Measurements from ENCODE around the gene TRABD2B. TPM values are rescaled to one million over a fixed set of nuclear protein-coding genes. Genes with fewer than 3 reads are reported as not detected.

The TRABD2B gene
- polyA plus RNA-seq, 1 experiment = not detected

GRCh38 chr1:47731730-47732129 is 265.5 kb downstream of the TRABD2B start:
- TF ChIP-seq, protein P1, sequence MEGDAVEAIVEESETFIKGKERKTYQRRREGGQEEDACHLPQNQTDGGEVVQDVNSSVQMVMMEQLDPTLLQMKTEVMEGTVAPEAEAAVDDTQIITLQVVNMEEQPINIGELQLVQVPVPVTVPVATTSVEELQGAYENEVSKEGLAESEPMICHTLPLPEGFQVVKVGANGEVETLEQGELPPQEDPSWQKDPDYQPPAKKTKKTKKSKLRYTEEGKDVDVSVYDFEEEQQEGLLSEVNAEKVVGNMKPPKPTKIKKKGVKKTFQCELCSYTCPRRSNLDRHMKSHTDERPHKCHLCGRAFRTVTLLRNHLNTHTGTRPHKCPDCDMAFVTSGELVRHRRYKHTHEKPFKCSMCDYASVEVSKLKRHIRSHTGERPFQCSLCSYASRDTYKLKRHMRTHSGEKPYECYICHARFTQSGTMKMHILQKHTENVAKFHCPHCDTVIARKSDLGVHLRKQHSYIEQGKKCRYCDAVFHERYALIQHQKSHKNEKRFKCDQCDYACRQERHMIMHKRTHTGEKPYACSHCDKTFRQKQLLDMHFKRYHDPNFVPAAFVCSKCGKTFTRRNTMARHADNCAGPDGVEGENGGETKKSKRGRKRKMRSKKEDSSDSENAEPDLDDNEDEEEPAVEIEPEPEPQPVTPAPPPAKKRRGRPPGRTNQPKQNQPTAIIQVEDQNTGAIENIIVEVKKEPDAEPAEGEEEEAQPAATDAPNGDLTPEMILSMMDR (IDR thresholded peaks at IDR 0.05; ENCODE audit: low read depth, low read length) = no peak
- Histone ChIP-seq H3K27ac (ENCODE audit: low read depth, low read length) (no peak overlapping the region), H3K27me3 (ENCODE audit: control insufficient read depth, insufficient read depth, low read length) (peaks cover 7% of the 10 kb centered on the region), H3K4me3 (ENCODE audit: low read depth, low read length) (no peak overlapping the region), H3K9me3 (ENCODE audit: control insufficient read depth, insufficient read depth, low read length) (no peaks in the 10 kb centered on the region)
- no peak for DNase-seq (ENCODE audit: low read depth, low spot score)
- CTCF ChIA-PET = interaction anchor here (0.6 to 1.7 kb wide), 2 partner anchors 293 to 298 kb away, joined by 3 to 8 read pairs; no protein-coding TSS in a partner anchor
- POLR2A ChIA-PET = no interaction called here

GRCh38 chr1:47729685-47730084 is 267.5 kb downstream of the TRABD2B start:
- H3K27ac ChIP-seq (ENCODE audit: low read depth, low read length) = no peak overlapping the region
- CTCF ChIA-PET = interaction anchor here (5.8 kb wide), 1 partner anchor 295 kb away, joined by 243 read pairs; the partner anchor contains the start of gene FOXD2
- peaks cover 18% of the 10 kb centered on the region for H3K27me3 ChIP-seq (ENCODE audit: control insufficient read depth, insufficient read depth, low read length)
- POLR2A ChIA-PET = no interaction called here
- H3K9me3 ChIP-seq (ENCODE audit: control insufficient read depth, insufficient read depth, low read length) = no peaks in the 10 kb centered on the region
- H3K4me3 ChIP-seq (ENCODE audit: low read depth, low read length) = no peak overlapping the region
- DNase-seq (ENCODE audit: low read depth, low spot score) = no peak
- TF ChIP-seq, protein P1 (IDR thresholded peaks at IDR 0.05; ENCODE audit: low read depth, low read length) = no peak

DNA sequence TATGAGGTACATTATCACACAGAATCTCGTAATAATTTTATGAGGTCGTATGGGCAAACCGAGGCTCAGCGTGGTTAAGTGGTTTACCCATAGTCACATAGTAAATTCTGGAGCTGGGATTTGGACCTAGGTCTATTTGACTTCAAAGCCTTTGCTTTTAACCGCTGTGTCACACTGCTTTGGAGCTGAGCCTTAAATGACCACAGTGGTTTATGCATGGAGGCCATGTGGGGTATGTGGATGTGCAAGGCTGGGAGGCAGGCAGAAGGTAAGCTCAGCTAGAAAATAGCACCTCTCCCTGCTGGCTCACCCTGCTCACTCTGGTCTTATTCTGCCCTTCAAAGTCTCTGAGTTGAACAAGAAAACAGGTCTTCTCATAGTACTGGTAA is 269.5 kb downstream of the TRABD2B start:
- Histone ChIP-seq H3K27ac (ENCODE audit: low read depth, low read length) (no peak overlapping the region), H3K4me3 (ENCODE audit: low read depth, low read length) (no peak overlapping the region), H3K27me3 (ENCODE audit: control insufficient read depth, insufficient read depth, low read length) (peaks cover 27% of the 10 kb centered on the region), H3K9me3 (ENCODE audit: control insufficient read depth, insufficient read depth, low read length) (no peaks in the 10 kb centered on the region)
- no peak for DNase-seq (ENCODE audit: low read depth, low spot score)
- CTCF ChIA-PET = interaction anchor here (0.7 to 5.8 kb wide), 11 partner anchors 10 to 548 kb away, joined by 3 to 243 read pairs (median 30); partner anchors contain the start of gene FOXD2
- POLR2A ChIA-PET = no interaction called here
- TF ChIP-seq, protein P1 (IDR thresholded peaks at IDR 0.05; ENCODE audit: low read depth, low read length) = no peak

DNA sequence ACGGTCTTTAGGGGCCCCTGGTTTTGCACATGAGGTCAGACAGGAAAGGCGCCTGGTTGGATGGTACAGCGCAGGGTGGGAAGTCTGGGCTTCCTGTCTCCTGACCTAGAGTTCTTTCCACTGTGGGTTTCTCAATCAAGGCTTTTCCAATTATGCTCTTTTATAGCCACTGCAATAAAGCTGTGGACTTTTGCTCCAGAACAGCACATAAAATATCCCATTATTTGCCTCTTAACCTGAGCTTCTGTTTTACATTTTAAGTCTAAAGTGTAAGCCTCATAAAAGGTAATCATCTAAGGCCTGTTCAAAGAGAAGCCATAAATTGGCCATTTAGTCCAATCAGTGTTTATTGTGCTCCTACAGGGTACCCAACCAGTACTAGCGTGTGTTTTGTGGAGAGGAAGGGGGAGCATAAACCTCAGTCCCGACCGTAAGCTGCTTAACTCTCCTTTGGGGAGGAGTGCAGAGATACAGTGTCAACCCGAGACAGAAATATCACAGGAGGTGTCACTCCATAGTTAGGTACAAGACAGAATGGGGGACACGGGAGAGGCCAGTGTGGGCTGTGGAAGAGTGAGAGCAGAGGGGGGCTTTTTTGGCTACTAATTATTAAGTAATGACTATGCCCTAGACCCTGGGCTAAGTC is 270.0 kb downstream of the TRABD2B start:
- TF ChIP-seq, protein P1 (IDR thresholded peaks at IDR 0.05; ENCODE audit: low read depth, low read length) = no peak
- ChIA-PET POLR2A (no interaction called here), CTCF (interaction anchor here (0.7 to 5.8 kb wide), 26 partner anchors 11 to 551 kb away, joined by 3 to 243 read pairs (median 8); partner anchors contain the start of gene FOXD2)
- Histone ChIP-seq H3K27me3 (ENCODE audit: control insufficient read depth, insufficient read depth, low read length) (peaks cover 25% of the 10 kb centered on the region), H3K27ac (ENCODE audit: low read depth, low read length) (no peak overlapping the region), H3K9me3 (ENCODE audit: control insufficient read depth, insufficient read depth, low read length) (no peaks in the 10 kb centered on the region; the same call in 1 of the 2 replicates), H3K4me3 (ENCODE audit: low read depth, low read length) (no peak overlapping the region)
- no peak for DNase-seq (ENCODE audit: low read depth, low spot score)

Measured in AG04450 (cell line).